IgD-negative memory B cell (primary cell): ENCODE data around the gene ADA. TPM values are rescaled to one million over a fixed set of nuclear protein-coding genes. Genes with fewer than 3 reads are reported as not detected.
"Not testable (repeated sequence)": the region's sequence is repeated elsewhere in the genome, so short reads cannot be mapped to it uniquely, and the experiment has no call there.

Source experiments
- H3K27ac Mint-ChIP-seq, 3 donors: one replicate each; pipeline ENCODE4 v1.8.0; 2020 to 2022; ENCODE audit warnings: mild to moderate bottlenecking in 3 of 3, mixed read lengths in 3 of 3, moderate library complexity in 1 of 3
- H3K27me3 Mint-ChIP-seq: one replicate; pipeline ENCODE4 v1.8.0; 2021; ENCODE audit warnings: mixed read lengths
- H3K36me3 Mint-ChIP-seq: one replicate; pipeline ENCODE4 v1.8.0; 2020; ENCODE audit warnings: mild to moderate bottlenecking, mixed read lengths
- H3K4me1 Mint-ChIP-seq, 3 donors: one replicate each; pipeline ENCODE4 v1.8.0; 2020 to 2022; ENCODE audit warnings: mixed read lengths in 3 of 3, mild to moderate bottlenecking in 1 of 3
- H3K4me3 Mint-ChIP-seq, 4 donors: one replicate each; pipeline ENCODE4 v1.8.0; 2020 to 2022; ENCODE audit warnings: mild to moderate bottlenecking in 4 of 4, mixed read lengths in 4 of 4, moderate library complexity in 3 of 4
- H3K9me3 Mint-ChIP-seq, 3 donors: one replicate each; pipeline ENCODE4 v1.8.0; 2020 to 2021; ENCODE audit warnings: mixed read lengths in 3 of 3, mild to moderate bottlenecking in 1 of 3
- polyA plus RNA-seq: library from polyadenylated mRNA; unstranded; fragments of 300-500 nt; fragmentation: Illumina TruSeq; gene quantifications from one replicate; pipeline ENCODE4 v1.2.3, GENCODE V29; 2021

The ADA gene
- polyA plus RNA-seq: 10.5 TPM

- H3K27me3 Mint-ChIP-seq: no peaks in the 10 kb centered on the region
- no peaks in the 10 kb centered on the region for H3K9me3 Mint-ChIP-seq
- H3K27ac Mint-ChIP-seq: peak within 1 kb of the TSS; percentile 0 to 86 (median 1)
- H3K36me3 Mint-ChIP-seq: peaks cover 1% of the 10 kb centered on the region
- H3K4me3 Mint-ChIP-seq: peak within 1 kb of the TSS; percentile 81 to 96 (median 93)
- H3K4me1 Mint-ChIP-seq: peaks cover 17 to 32% (median 23%) of the 10 kb centered on the region in 3 donors
Measured at GRCh38 chr20:44651684-44652423, at the start of gene ADA. TSS of gene ADA (minus strand) at chr20:44651699. CDS start at chr20:44651607, 92 bp downstream.

- H3K4me1 Mint-ChIP-seq: peaks cover 0 to 9% (median 7%) of the 10 kb centered on the region in 3 donors
- H3K27ac Mint-ChIP-seq: no peak overlapping the region
- no peaks in the 10 kb centered on the region for H3K9me3 Mint-ChIP-seq
- H3K4me3 Mint-ChIP-seq: no peak overlapping the region
- peaks cover 18% of the 10 kb centered on the region for H3K27me3 Mint-ChIP-seq
- no peaks in the 10 kb centered on the region for H3K36me3 Mint-ChIP-seq
Measured at GRCh38 chr20:44700306-44700705, 48.8 kb upstream of the ADA start.

- H3K27me3 Mint-ChIP-seq: peaks cover 16% of the 10 kb centered on the region
Measured at GRCh38 chr20:44698351-44698750, 46.9 kb upstream of the ADA start.

GRCh38 chr20:44697041-44697440, 45.5 kb upstream of the ADA start:
- H3K27ac Mint-ChIP-seq, H3K4me3 Mint-ChIP-seq, H3K36me3 Mint-ChIP-seq, H3K9me3 Mint-ChIP-seq, H3K4me1 Mint-ChIP-seq, H3K27me3 Mint-ChIP-seq: not testable (repeated sequence)

More at GRCh38 chr20:44698351-44698750, 46.9 kb upstream of the ADA start:
- no peaks in the 10 kb centered on the region for H3K36me3 Mint-ChIP-seq
- H3K4me1 Mint-ChIP-seq: peaks cover 0 to 7% (median 6%) of the 10 kb centered on the region in 3 donors
- no peaks in the 10 kb centered on the region for H3K9me3 Mint-ChIP-seq
- no peak overlapping the region for H3K27ac Mint-ChIP-seq
- H3K4me3 Mint-ChIP-seq: no peak overlapping the region

- Mint-ChIP-seq H3K27ac (no peak overlapping the region), H3K27me3 (peaks cover 7% of the 10 kb centered on the region), H3K36me3 (peaks cover 3% of the 10 kb centered on the region), H3K9me3 (peaks cover 0 to 3% (median under 1%) of the 10 kb centered on the region in 3 donors), H3K4me3 (no peak overlapping the region), H3K4me1 (peaks cover 0 to 6% (median 0%) of the 10 kb centered on the region in 3 donors)
Measured at GRCh38 chr20:44696315-44696714, 44.8 kb upstream of the ADA start.

- Mint-ChIP-seq H3K36me3 (peaks cover 3% of the 10 kb centered on the region), H3K4me1 (peaks cover 0 to 6% (median 0%) of the 10 kb centered on the region in 3 donors), H3K27me3 (peaks cover 3% of the 10 kb centered on the region), H3K27ac (no peak overlapping the region), H3K4me3 (no peak overlapping the region), H3K9me3 (peaks cover 0 to 3% (median 2%) of the 10 kb centered on the region in 3 donors)
Measured at GRCh38 chr20:44695674-44696300, 44.3 kb upstream of the ADA start.

- H3K4me3 Mint-ChIP-seq: no peak overlapping the region
- H3K27ac Mint-ChIP-seq: no peak overlapping the region
Measured at GRCh38 chr20:44695295-44695673, 43.8 kb upstream of the ADA start.

GRCh38 chr20:44694159-44694558, 42.7 kb upstream of the ADA start:
- Mint-ChIP-seq H3K27ac (peak overlapping the region in 1 of 3 donors; percentile 39), H3K9me3 (peaks cover 0 to 3% (median 2%) of the 10 kb centered on the region in 3 donors), H3K4me1 (peaks cover 0 to 6% (median 0%) of the 10 kb centered on the region in 3 donors), H3K36me3 (peaks cover 3% of the 10 kb centered on the region), H3K4me3 (no peak overlapping the region), H3K27me3 (peaks cover 2% of the 10 kb centered on the region)

More at GRCh38 chr20:44695295-44695673, 43.8 kb upstream of the ADA start:
- Mint-ChIP-seq H3K36me3 (peaks cover 3% of the 10 kb centered on the region), H3K27me3 (peaks cover 2% of the 10 kb centered on the region), H3K9me3 (peaks cover 0 to 3% (median 2%) of the 10 kb centered on the region in 3 donors), H3K4me1 (peaks cover 0 to 6% (median 0%) of the 10 kb centered on the region in 3 donors)

- Mint-ChIP-seq H3K4me1 (peaks cover 0 to 6% (median 0%) of the 10 kb centered on the region in 3 donors), H3K27ac (peak overlapping the region in 1 of 3 donors; percentile 39), H3K4me3 (no peak overlapping the region), H3K27me3 (peaks cover 2% of the 10 kb centered on the region), H3K36me3 (peaks cover 3% of the 10 kb centered on the region), H3K9me3 (peaks cover 0 to 3% (median 2%) of the 10 kb centered on the region in 3 donors)
Measured at GRCh38 chr20:44693627-44694026, 42.1 kb upstream of the ADA start.

- peaks cover 2% of the 10 kb centered on the region for H3K27me3 Mint-ChIP-seq
- H3K27ac Mint-ChIP-seq: no peak overlapping the region
- H3K4me1 Mint-ChIP-seq: peaks cover 0 to 6% (median 0%) of the 10 kb centered on the region in 3 donors
- no peak overlapping the region for H3K4me3 Mint-ChIP-seq
- H3K36me3 Mint-ChIP-seq: peaks cover 3% of the 10 kb centered on the region
- peaks cover 0 to 3% (median 2%) of the 10 kb centered on the region in 3 donors for H3K9me3 Mint-ChIP-seq
Measured at GRCh38 chr20:44692932-44693480, 41.5 kb upstream of the ADA start.

GRCh38 chr20:44691424-44692423, 40.2 kb upstream of the ADA start:
- no peak overlapping the region for H3K4me3 Mint-ChIP-seq
- H3K27ac Mint-ChIP-seq: no peak overlapping the region
- H3K9me3 Mint-ChIP-seq: peaks cover 0 to 3% (median 2%) of the 10 kb centered on the region in 3 donors
- H3K4me1 Mint-ChIP-seq: peaks cover 0 to 4% (median 0%) of the 10 kb centered on the region in 3 donors
- H3K36me3 Mint-ChIP-seq: peaks cover 3% of the 10 kb centered on the region
- peaks cover 2% of the 10 kb centered on the region for H3K27me3 Mint-ChIP-seq

GRCh38 chr20:44690781-44691423, 39.4 kb upstream of the ADA start:
- peaks cover 0 to 4% (median 0%) of the 10 kb centered on the region in 3 donors for H3K4me1 Mint-ChIP-seq
- peaks cover 3% of the 10 kb centered on the region for H3K36me3 Mint-ChIP-seq
- H3K27ac Mint-ChIP-seq: no peak overlapping the region
- H3K9me3 Mint-ChIP-seq: peaks cover 0 to 3% (median 2%) of the 10 kb centered on the region in 3 donors
- peaks cover 2% of the 10 kb centered on the region for H3K27me3 Mint-ChIP-seq
- H3K4me3 Mint-ChIP-seq: no peak overlapping the region

GRCh38 chr20:44689809-44690208, 38.3 kb upstream of the ADA start:
- Mint-ChIP-seq H3K9me3 (peaks cover 0 to 3% (median 2%) of the 10 kb centered on the region in 3 donors), H3K36me3 (peaks cover 3% of the 10 kb centered on the region), H3K4me3 (no peak overlapping the region), H3K4me1 (peaks cover 0 to 4% (median 0%) of the 10 kb centered on the region in 3 donors), H3K27ac (no peak overlapping the region), H3K27me3 (peaks cover 2% of the 10 kb centered on the region)
